Measurements from ENCODE around the gene TMEM120A. TPM values are rescaled to one million over a fixed set of nuclear protein-coding genes. Genes with fewer than 3 reads are reported as not detected.
A peak's percentile ranks its signal among the peaks of the same experiment; 100 is the strongest.

TMEM120A gene
- total RNA-seq, 1 experiment from 2014 or later, result 71.0 TPM

GRCh38 chr7:75962607-75963380, 31.6 kb downstream of the TMEM120A start:
- no peak for DNase-seq (ENCODE audit: low read depth, low spot score)
- BruUV-seq (replicated peaks), result no TSS peak

GRCh38 chr7:75961218-75961617, 33.2 kb downstream of the TMEM120A start:
- Histone ChIP-seq H3K27me3 (ENCODE audit: control insufficient read depth, insufficient read depth, low read length) (no peaks in the 10 kb centered on the region), H3K27ac (ENCODE audit: low read length) (no peak overlapping the region), H3K9me3 (ENCODE audit: control insufficient read depth, insufficient read depth, low read depth, low read length) (no peaks in the 10 kb centered on the region), H3K36me3 (ENCODE audit: control insufficient read depth, insufficient read depth, low read length) (no peaks in the 10 kb centered on the region), H3K4me1 (ENCODE audit: control insufficient read depth, insufficient read depth, low read length) (peaks cover 11% of the 10 kb centered on the region), H3K4me3 (ENCODE audit: low read depth in 2 of 2, low read length in 2 of 2) (no peak overlapping the region)
- ATAC-seq (peak; percentile 56; the same call in 1 of the 2 replicates), DNase-seq (ENCODE audit: low read depth, low spot score) (no peak)
- intact Hi-C loops (cut with micrococcal nuclease; ENCODE audit: unreplicated experiment), result no loop called here
- in situ Hi-C loops (cut with HindIII; ENCODE audit: low pct_unique_long_range_greater_than_20kb, low sequenced_read_pairs), result no loop called here
- POLR2A ChIA-PET, result interaction anchor here (0.6 kb wide), 1 partner anchor 11 kb away, joined by 3 read pairs; no protein-coding TSS in a partner anchor
- TF ChIP-seq CTCF (IDR thresholded peaks at IDR 0.05) (no peak), REST (IDR thresholded peaks at IDR 0.05; ENCODE audit: insufficient read depth in 1 of 2, low read depth in 2 of 2, low read length in 1 of 2) (no peak)
- no TSS peak for BruUV-seq (replicated peaks)
- CTCF ChIA-PET, result interaction anchor here (1.0 kb wide), 1 partner anchor 94 kb away, joined by 3 read pairs; no protein-coding TSS in a partner anchor

More at GRCh38 chr7:75962607-75963380, 31.6 kb downstream of the TMEM120A start:
- no peak overlapping the region for H3K27ac ChIP-seq (ENCODE audit: low read length)
- H3K27me3 ChIP-seq (ENCODE audit: control insufficient read depth, insufficient read depth, low read length), result no peaks in the 10 kb centered on the region
- intact Hi-C loops (cut with micrococcal nuclease; ENCODE audit: unreplicated experiment), result no loop called here
- ChIA-PET POLR2A (no interaction called here), CTCF (no interaction called here)
- no peak for ATAC-seq
- no peaks in the 10 kb centered on the region for H3K9me3 ChIP-seq (ENCODE audit: control insufficient read depth, insufficient read depth, low read depth, low read length)
- H3K4me1 ChIP-seq (ENCODE audit: control insufficient read depth, insufficient read depth, low read length), result 0 out of 2 replicates have a peak, but pooled peaks cover 5% of the 10 kb centered on the region
- no peak for TF ChIP-seq TCF7L2 (IDR thresholded peaks at IDR 0.05; ENCODE audit: low read depth, low read length)
- in situ Hi-C loops (cut with HindIII; ENCODE audit: low pct_unique_long_range_greater_than_20kb, low sequenced_read_pairs), result no loop called here
- no peak overlapping the region for H3K4me3 ChIP-seq (ENCODE audit: low read depth in 2 of 2, low read length in 2 of 2)
- no peaks in the 10 kb centered on the region for H3K36me3 ChIP-seq (ENCODE audit: control insufficient read depth, insufficient read depth, low read length)

- ChIA-PET CTCF (no interaction called here), POLR2A (no interaction called here)
- in situ Hi-C loops (cut with HindIII; ENCODE audit: low pct_unique_long_range_greater_than_20kb, low sequenced_read_pairs) (no loop called here), intact Hi-C loops (cut with micrococcal nuclease; ENCODE audit: unreplicated experiment) (no loop called here)
- H3K4me3 ChIP-seq (ENCODE audit: low read depth in 2 of 2, low read length in 2 of 2), result no peak overlapping the region
- peaks cover 18% of the 10 kb centered on the region for H3K4me1 ChIP-seq (ENCODE audit: control insufficient read depth, insufficient read depth, low read length)
- DNase-seq (ENCODE audit: low read depth, low spot score) (no peak), ATAC-seq (no peak)
- TF ChIP-seq SIN3A (IDR thresholded peaks at IDR 0.05; ENCODE audit: borderline replicate concordance, insufficient read depth, low read depth, low read length) (no peak), TCF7L2 (IDR thresholded peaks at IDR 0.05; ENCODE audit: low read depth, low read length) (no peak), REST (IDR thresholded peaks at IDR 0.05; ENCODE audit: insufficient read depth in 1 of 2, low read depth in 2 of 2, low read length in 1 of 2) (no peak), CTCF (IDR thresholded peaks at IDR 0.05) (no peak), POLR2AphosphoS5 (IDR thresholded peaks at IDR 0.05; ENCODE audit: low read depth, low read length) (no peak)
- H3K27me3 ChIP-seq (ENCODE audit: control insufficient read depth, insufficient read depth, low read length), result no peaks in the 10 kb centered on the region
- no peaks in the 10 kb centered on the region for H3K36me3 ChIP-seq (ENCODE audit: control insufficient read depth, insufficient read depth, low read length)
- no TSS peak for BruUV-seq (replicated peaks)
- no peaks in the 10 kb centered on the region for H3K9me3 ChIP-seq (ENCODE audit: control insufficient read depth, insufficient read depth, low read depth, low read length)
- no peak overlapping the region for H3K27ac ChIP-seq (ENCODE audit: low read length)
These were observed 34.0 kb downstream of the TMEM120A start for GRCh38 chr7:75960372-75960771.

All from Panc1 (cell line).